ENCODE data around the gene RNF224. TPM values are rescaled to one million over a fixed set of nuclear protein-coding genes. Genes with fewer than 3 reads are reported as not detected.

The RNF224 gene
- total RNA-seq, 6 experiments from 2014 or later = not detected

DNA sequence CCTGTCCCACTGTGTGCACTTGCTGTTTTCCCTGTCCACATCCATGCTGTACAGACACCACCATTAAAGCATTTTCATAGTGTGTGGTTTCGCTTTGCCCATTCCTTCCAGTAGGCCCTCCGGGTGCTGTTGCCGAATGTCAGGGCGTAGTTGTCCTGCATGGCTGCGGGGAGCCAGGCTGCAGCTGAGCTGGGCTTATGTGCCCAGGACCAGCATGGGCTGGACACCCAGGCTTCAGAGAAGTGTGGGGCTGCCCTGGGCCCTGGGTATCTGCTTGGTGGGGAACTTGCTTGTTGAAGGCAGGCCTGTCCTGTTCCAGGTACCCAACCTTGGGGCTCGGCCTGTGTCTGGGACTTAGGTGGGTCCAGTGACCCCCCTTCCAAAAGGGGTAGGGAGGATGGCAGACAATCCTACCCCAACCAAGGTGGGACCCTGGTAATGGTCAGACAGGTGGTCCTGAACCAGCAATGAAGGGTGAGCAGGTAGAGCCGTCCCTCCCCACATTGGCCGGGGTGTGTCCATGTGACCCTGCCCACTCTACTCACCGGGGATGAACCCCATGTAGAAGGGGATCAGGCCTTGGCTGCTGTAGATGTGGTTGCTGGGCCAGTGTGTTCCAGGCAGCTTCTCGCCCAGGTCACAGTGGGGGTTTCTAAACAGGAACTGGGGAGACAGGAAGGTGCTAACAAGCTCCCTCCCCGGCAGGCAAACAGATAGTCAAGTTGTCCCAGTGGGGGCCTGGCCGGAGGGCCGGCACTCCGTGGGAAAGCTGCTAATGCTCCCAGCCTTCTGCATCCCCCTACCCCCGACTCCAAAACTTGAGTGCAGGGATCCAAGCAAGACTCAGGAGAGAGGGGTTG lies 16.6 kb downstream of the RNF224 start:
- no peak overlapping the region for H3K27ac ChIP-seq
- intact Hi-C loops (cut with DNase I) = no loop called here
- DNase-seq (no peak), ATAC-seq (no peak)
- H3K27me3 ChIP-seq = no peaks in the 10 kb centered on the region
- no peak overlapping the region for H3K4me3 ChIP-seq
- peaks cover 0 to 13% (median 8%) of the 10 kb centered on the region in 4 donors for H3K36me3 ChIP-seq
- H3K9me3 ChIP-seq = no peaks in the 10 kb centered on the region
- peaks cover 0 to 17% (median 8%) of the 10 kb centered on the region in 4 donors for H3K4me1 ChIP-seq
- TF ChIP-seq POLR2A (IDR thresholded peaks at IDR 0.05) = no peak
- TF ChIP-seq, protein P1, sequence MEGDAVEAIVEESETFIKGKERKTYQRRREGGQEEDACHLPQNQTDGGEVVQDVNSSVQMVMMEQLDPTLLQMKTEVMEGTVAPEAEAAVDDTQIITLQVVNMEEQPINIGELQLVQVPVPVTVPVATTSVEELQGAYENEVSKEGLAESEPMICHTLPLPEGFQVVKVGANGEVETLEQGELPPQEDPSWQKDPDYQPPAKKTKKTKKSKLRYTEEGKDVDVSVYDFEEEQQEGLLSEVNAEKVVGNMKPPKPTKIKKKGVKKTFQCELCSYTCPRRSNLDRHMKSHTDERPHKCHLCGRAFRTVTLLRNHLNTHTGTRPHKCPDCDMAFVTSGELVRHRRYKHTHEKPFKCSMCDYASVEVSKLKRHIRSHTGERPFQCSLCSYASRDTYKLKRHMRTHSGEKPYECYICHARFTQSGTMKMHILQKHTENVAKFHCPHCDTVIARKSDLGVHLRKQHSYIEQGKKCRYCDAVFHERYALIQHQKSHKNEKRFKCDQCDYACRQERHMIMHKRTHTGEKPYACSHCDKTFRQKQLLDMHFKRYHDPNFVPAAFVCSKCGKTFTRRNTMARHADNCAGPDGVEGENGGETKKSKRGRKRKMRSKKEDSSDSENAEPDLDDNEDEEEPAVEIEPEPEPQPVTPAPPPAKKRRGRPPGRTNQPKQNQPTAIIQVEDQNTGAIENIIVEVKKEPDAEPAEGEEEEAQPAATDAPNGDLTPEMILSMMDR (IDR thresholded peaks at IDR 0.05) = no peak
- WGBS (ENCODE audit: insufficient coverage, low coverage, low lambda C conversion rate, missing lambda C conversion rate) = 50% methylated on average over 2 of the region's 15 CpGs

GRCh38 chr9:137244486-137245449 lies 17.5 kb downstream of the RNF224 start:
- Histone ChIP-seq H3K4me1 (peaks cover 0 to 16% (median 8%) of the 10 kb centered on the region in 4 donors), H3K36me3 (peaks cover 0 to 13% (median 8%) of the 10 kb centered on the region in 4 donors), H3K27me3 (no peaks in the 10 kb centered on the region), H3K4me3 (no peak overlapping the region), H3K9me3 (no peaks in the 10 kb centered on the region), H3K27ac (no peak overlapping the region)
- WGBS (ENCODE audit: insufficient coverage, low coverage, low lambda C conversion rate, missing lambda C conversion rate) = 80% methylated on average over 6 of the region's 36 CpGs
- DNase-seq (no peak), ATAC-seq (no peak)
- intact Hi-C loops (cut with DNase I) = no loop called here
- no peak for TF ChIP-seq POLR2A (IDR thresholded peaks at IDR 0.05)
- TF ChIP-seq, protein P1 (IDR thresholded peaks at IDR 0.05) = no peak

- no peaks in the 10 kb centered on the region for H3K9me3 ChIP-seq
- DNase-seq (no peak), ATAC-seq (no peak)
- intact Hi-C loops (cut with DNase I) = no loop called here
- H3K27me3 ChIP-seq = no peaks in the 10 kb centered on the region
- H3K27ac ChIP-seq = no peak overlapping the region
- no peak overlapping the region for H3K4me3 ChIP-seq
- TF ChIP-seq POLR2A (IDR thresholded peaks at IDR 0.05) = no peak
- TF ChIP-seq, protein P1 (IDR thresholded peaks at IDR 0.05) = no peak
- 89% methylated on average over 5 of the region's 25 CpGs for WGBS (ENCODE audit: insufficient coverage, low coverage, low lambda C conversion rate, missing lambda C conversion rate)
- peaks cover 0 to 12% (median 8%) of the 10 kb centered on the region in 4 donors for H3K4me1 ChIP-seq
- peaks cover 0 to 13% (median 8%) of the 10 kb centered on the region in 4 donors for H3K36me3 ChIP-seq
Observed at GRCh38 chr9:137245450-137246421, 18.4 kb downstream of the RNF224 start.
